Measurements from ENCODE around the gene CADM2.
"Not testable (repeated sequence)": the region's sequence is repeated elsewhere in the genome, so short reads cannot be mapped to it uniquely, and the experiment has no call there.

CADM2 gene

GRCh38 chr3:84958495-84959469 lies at the start of gene CADM2:
Gene CADM2 (plus strand): TSS chr3:84958989.
- peak; percentile 80 for DNase-seq

DNA sequence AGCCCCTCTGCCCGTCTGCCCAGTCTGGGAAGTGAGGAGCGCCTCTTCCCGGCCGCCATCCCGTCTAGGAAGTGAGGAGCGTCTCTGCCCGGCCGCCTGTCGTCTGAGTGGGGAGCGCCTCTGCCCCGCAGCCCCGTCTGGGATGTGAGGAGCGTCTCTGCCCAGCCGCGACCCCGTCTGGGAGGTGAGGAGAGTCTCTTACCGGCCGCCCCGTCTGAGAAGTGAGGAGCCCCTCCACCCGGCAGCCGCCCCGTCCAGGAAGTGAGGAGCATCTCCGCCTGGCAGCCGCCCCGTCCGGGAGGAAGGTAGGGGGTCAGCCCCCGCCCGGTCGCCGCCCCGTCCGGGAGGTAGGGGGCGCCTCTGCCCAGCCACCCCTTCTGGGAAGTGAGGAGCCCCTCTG lies 40.2 kb upstream of the CADM2 start:
- DNase-seq, result not testable (repeated sequence)

GRCh38 chr3:84922682-84923081 lies 36.1 kb upstream of the CADM2 start:
- no peak for DNase-seq

- no peak for DNase-seq
Observed at GRCh38 chr3:84925571-84925970, 33.2 kb upstream of the CADM2 start.

- DNase-seq, result no peak
Observed at GRCh38 chr3:84943379-84943778, 15.4 kb upstream of the CADM2 start.

GRCh38 chr3:84946240-84946639 lies 12.5 kb upstream of the CADM2 start:
- no peak for DNase-seq

GRCh38 chr3:84959470-84960271 lies 882 bp downstream of the CADM2 start:
- DNase-seq, result peak; percentile 38

DNA sequence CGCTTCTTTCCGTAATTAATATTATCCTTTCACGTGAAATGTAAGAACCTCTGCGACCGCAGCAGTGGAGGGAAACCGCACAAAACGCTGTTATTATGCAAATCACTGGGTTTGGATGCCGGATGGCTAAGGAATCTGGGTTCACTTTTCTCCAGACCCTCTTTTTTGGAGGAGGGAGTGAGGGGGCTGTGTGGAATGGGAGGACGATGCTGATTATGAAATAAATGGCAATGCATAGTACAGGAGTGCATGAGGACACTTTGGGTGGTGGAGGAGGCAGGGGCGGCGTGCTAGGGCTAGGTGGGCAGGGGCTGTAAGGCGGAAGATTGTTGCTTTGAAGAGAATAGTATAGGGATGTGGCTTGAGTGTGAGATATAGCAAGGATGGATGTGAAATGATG lies 1.8 kb downstream of the CADM2 start:
- DNase-seq, result no peak

GRCh38 chr3:84961011-84961410 lies 2.2 kb downstream of the CADM2 start:
- DNase-seq, result no peak

DNA sequence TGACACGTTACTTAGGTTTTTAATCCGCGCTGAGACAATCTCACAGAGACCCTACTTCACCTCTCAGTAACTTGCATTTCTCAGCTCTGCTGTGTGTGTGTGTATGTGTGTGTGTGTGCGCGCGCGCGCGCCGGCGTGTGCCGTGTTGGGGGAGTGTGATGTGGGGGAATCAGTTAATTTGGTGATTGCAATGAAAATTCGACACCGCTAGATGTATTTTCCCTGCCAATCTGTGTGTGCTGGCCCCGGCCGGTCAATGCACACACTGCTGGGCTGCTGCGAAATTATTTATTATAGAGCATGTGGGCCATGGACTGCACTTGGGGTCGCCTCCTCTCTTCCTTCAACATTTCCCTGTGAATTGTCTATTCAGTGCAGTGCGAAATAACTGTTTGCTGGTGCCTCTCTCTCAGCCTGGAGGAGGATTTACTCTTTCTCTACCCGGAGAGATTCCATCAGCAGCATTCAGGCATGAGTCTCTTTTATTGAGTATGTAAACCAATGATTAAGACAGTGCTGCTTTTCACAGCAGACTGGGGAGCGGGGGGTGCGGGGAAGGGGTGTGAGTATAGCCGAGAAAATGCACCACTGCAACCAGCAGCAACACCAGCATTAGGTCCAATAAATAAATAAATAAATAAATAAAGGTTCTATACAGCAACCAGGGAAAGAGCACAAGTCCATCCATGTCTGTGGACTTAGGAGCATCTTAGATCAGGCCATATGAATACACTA lies 2.9 kb downstream of the CADM2 start:
- no peak for DNase-seq

DNA sequence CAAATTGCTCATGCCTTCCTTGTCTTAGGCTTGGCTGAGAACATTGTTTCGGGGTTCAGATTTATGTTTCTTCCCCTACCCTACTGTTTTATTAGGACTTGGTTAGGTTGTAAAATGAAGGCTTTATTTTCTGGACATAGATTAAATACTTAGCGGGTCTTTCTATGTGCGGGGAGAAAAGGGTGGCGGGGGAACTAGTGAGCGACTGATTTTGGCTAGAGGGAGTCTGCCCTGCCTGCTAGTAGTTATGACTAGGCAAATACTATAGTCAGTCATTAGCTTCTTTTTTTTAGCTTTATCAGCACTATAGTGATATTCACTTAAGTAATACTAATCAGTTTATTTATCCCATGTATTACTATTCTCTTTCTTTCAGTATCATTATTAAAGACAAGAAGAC lies 3.6 kb downstream of the CADM2 start:
- no peak for DNase-seq

DNA sequence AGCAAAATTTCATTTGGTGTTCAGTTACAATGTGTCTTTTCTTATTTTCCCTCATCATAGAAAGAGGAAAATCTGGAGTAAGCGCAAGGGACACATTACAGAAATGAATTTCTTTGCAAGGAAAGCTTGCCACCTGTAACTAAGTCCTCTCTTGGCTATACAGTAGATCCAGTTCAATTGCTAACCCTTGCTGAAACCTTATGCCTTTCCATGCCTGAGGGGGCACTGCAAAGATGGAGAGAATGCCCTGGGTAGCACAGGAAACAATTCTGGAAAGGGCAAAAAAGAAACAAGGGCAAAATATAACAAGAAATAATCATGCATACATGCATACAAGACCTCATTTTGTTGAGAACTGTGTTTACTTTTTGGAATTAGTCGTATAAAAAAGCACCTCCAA lies 4.3 kb downstream of the CADM2 start:
- DNase-seq, result no peak

DNA sequence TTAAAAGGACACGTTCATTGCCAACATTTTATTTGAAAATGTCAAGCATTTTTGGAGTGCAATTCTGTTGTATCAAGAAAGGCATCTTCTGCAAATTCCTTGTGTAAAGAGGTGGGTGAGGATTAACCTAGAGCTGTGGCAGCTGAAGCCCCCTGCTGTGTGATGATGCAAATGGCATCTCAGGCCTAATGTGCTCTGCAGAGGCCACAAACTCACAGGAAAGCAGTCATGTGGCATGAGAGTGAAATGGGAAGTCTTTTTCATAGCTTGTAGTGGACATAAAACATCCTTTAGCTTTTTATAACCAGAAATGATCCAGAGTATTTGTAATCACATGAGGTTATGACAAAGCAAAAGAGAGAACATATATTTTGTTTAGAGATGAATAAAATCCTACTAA lies 6.4 kb downstream of the CADM2 start:
- DNase-seq, result peak; percentile 18

DNA sequence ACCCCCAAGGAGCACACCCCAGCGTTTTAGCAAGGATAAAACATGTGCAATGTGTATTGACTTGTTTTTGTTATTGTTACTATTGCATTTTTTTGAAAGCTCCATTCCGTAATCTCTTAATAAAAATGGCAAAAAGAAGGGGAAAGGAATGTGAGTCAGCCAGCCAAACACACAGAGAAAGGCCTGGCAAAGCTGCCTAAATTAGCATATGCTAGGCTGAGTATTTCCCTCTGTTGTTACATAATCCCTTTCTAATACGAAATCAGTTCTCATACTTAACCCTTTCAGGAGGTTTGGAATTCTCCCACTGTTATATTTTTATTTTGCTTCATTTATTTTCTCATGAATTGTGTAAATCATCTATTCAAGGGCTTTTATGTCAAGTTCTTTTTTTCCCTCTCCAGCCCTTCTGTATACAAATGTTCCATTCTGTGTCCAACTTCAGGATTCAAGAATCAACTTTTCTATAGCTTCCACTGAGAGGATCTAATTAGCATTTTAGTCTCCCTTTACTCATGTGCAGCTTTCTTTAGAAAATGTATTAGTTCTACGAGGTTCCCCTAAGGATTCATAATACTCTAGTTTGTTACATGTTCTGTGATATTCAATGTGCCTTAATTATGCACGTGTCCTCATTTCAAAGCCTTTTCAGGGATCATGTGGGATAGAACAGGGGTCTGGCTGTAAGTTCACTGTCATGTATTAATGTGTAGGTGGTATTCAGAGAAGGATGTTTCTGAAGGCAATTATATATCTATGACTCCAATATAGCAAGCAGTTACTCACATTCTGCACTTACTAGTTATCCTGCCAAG lies 9.2 kb downstream of the CADM2 start:
- no peak for DNase-seq

DNA sequence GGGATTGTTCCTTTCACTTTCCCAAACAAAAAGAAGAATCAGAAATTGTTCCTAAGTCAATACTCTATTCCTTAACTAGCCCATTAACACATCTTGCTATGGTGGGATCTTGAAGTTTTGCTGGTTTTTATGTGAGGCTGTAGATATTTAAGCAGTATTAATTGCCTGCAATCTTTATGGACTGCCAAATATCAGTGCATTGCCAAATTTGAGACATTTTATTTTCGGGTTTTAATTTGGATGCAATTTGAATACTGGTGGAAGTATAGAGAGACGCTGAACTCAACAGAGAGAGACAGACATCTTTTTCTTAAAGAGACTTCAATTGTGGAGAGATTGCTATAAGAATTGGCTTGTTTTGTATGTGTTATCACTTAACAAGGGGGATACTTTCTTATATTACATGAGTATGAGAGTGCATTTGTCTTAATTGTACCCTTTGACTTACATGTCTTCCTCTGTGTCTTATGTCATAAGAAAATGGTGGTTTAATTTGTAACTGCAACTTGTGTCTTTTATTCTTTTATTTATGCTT lies 10.0 kb downstream of the CADM2 start:
- no peak for DNase-seq

- peak; percentile 10 for DNase-seq
Observed at GRCh38 chr3:84974347-84974746, 15.6 kb downstream of the CADM2 start.

DNA sequence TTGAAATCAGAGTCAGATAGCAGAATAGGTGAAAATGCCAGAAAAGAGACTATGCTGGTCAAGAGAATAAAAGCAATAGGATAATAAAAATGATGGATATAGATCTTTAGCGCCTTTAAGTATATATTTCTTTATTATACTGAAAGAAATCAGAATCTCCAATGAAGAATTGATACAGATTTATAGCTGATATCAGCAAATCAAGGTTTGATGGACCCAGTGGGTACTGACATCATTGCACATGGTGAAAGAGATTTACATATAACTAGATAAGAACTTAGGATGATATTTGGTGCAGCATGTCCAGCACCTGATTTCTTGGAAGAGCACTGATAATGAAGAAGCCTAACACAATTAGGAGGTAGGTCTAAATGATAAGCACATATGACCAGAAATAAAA lies 18.2 kb downstream of the CADM2 start:
- DNase-seq, result no peak

GRCh38 chr3:84978843-84979242 lies 20.1 kb downstream of the CADM2 start:
- no peak for DNase-seq

GRCh38 chr3:84980011-84980410 lies 21.2 kb downstream of the CADM2 start:
- no peak for DNase-seq

- DNase-seq, result no peak
Observed at GRCh38 chr3:84980456-84980855, 21.7 kb downstream of the CADM2 start.

GRCh38 chr3:84983490-84983889 lies 24.7 kb downstream of the CADM2 start:
- no peak for DNase-seq

- no peak for DNase-seq
Observed at GRCh38 chr3:84984429-84984828, 25.6 kb downstream of the CADM2 start.
